ACC112 (cell line): Measurements from ENCODE around the gene DOC2A.

Source experiments
- H2AFZ ChIP-seq: fragments of 200-600 bp; sonication (generic); one replicate; pipeline ENCODE4 v1.6.0; 2017; ENCODE audit warnings: antibody characterized with exemption, low read length; ENCODE audit not compliant: unreplicated experiment
- H3K27ac ChIP-seq: fragments of 200-600 bp; sonication (generic); 2 replicates; pipeline ENCODE4 v1.5.1; 2014; ENCODE audit warnings: low read depth, mild to moderate bottlenecking, antibody characterized with exemption, low read length, moderate library complexity
- H3K27me3 ChIP-seq: fragments of 200-600 bp; sonication (generic); 2 replicates; pipeline ENCODE4 v1.6.1; 2014; ENCODE audit warnings: mild to moderate bottlenecking, antibody characterized with exemption, low read length, moderate library complexity, mixed read lengths; ENCODE audit not compliant: insufficient read depth
- H3K36me3 ChIP-seq: fragments of 200-600 bp; sonication (generic); 2 replicates; pipeline ENCODE4 v1.6.1; 2016; ENCODE audit warnings: mild to moderate bottlenecking, antibody characterized with exemption, low read length, moderate library complexity, mixed read lengths; ENCODE audit not compliant: insufficient read depth
- H3K4me1 ChIP-seq: fragments of 200-600 bp; sonication (generic); one replicate; pipeline ENCODE4 v1.6.1; 2016; ENCODE audit warnings: low read length, mixed read lengths; ENCODE audit not compliant: insufficient read depth, unreplicated experiment, control insufficient read depth
- H3K4me3 ChIP-seq: fragments of 200-600 bp; sonication (generic); 2 replicates; pipeline ENCODE4 v1.5.1; 2014; ENCODE audit warnings: mild to moderate bottlenecking, low read depth, low read length
- H3K79me2 ChIP-seq: fragments of 200-600 bp; sonication (generic); one replicate; pipeline ENCODE4 v1.6.0; 2016; ENCODE audit warnings: low read length; ENCODE audit not compliant: control insufficient read depth, unreplicated experiment, insufficient read depth

DOC2A gene

DNA sequence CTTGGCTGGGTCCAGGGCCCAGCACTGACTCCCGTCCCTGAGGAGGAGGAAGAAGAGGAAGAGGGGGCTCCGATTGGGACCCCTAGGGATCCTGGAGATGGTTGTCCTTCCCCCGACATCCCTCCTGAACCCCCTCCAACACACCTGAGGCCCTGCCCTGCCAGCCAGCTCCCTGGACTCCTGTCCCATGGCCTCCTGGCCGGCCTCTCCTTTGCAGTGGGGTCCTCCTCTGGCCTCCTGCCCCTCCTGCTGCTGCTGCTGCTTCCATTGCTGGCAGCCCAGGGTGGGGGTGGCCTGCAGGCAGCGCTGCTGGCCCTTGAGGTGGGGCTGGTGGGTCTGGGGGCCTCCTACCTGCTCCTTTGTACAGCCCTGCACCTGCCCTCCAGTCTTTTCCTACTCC is 23.9 kb downstream of the DOC2A start:
- Histone ChIP-seq H3K4me3 (no peak overlapping the region), H3K79me2 (no peaks in the 10 kb centered on the region), H3K27ac (no peak overlapping the region), H2AFZ (no peak overlapping the region), H3K36me3 (peaks cover 22% of the 10 kb centered on the region), H3K4me1 (no peaks in the 10 kb centered on the region), H3K27me3 (no peaks in the 10 kb centered on the region)

- H3K4me3 ChIP-seq, result no peak overlapping the region
- H3K4me1 ChIP-seq, result no peaks in the 10 kb centered on the region
- H3K36me3 ChIP-seq, result peaks cover 28% of the 10 kb centered on the region
- no peaks in the 10 kb centered on the region for H3K79me2 ChIP-seq
- H3K27me3 ChIP-seq, result no peaks in the 10 kb centered on the region
- no peak overlapping the region for H3K27ac ChIP-seq
- no peak overlapping the region for H2AFZ ChIP-seq
Measured at GRCh38 chr16:29986231-29986630, 24.6 kb downstream of the DOC2A start.

GRCh38 chr16:29985271-29985811 is 25.5 kb downstream of the DOC2A start:
- Histone ChIP-seq H3K27ac (no peak overlapping the region), H3K36me3 (peaks cover 34% of the 10 kb centered on the region), H3K4me1 (no peaks in the 10 kb centered on the region), H3K79me2 (no peaks in the 10 kb centered on the region), H3K4me3 (no peak overlapping the region), H3K27me3 (no peaks in the 10 kb centered on the region), H2AFZ (no peak overlapping the region)

GRCh38 chr16:29984764-29985147 is 26.1 kb downstream of the DOC2A start:
- H2AFZ ChIP-seq, result no peak overlapping the region
- H3K4me1 ChIP-seq, result no peaks in the 10 kb centered on the region
- no peaks in the 10 kb centered on the region for H3K27me3 ChIP-seq
- H3K79me2 ChIP-seq, result no peaks in the 10 kb centered on the region
- H3K4me3 ChIP-seq, result no peak overlapping the region
- H3K27ac ChIP-seq, result no peak overlapping the region
- peaks cover 40% of the 10 kb centered on the region for H3K36me3 ChIP-seq

DNA sequence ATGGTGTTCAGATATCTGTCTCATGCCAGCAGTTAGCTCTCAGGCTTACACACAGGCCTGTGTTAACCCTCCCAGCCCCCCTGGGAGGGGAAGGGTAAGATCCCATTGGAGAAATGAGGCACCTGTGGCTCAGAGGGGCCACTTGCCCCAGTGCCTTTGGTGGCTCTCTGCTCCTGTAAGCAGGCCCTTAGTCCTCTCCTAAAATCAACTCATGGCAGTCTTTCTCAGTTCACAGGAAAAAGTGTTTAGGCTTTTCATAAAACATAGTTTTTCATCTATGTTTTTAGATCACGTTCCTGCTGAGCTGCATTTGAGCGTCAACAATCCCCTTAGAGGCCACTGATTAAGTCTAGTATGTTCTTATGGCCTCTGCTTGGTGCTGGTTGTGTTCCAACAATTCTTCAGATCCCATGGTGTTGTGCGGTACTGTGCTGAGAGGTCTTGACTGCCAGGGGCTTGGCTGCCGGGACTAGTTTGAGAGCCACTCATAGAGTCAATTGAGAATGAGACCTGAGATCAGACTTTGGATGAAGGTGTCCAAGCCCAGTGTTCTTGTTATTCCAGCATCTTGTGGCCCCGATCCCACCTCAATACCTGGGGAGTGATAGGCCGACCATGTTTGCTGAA is 26.6 kb downstream of the DOC2A start:
- Histone ChIP-seq H3K4me3 (no peak overlapping the region), H3K27ac (no peak overlapping the region), H3K27me3 (no peaks in the 10 kb centered on the region), H3K79me2 (peaks cover 5% of the 10 kb centered on the region), H3K4me1 (no peaks in the 10 kb centered on the region), H3K36me3 (peaks cover 45% of the 10 kb centered on the region), H2AFZ (no peak overlapping the region)

GRCh38 chr16:29983420-29984136 is 27.2 kb downstream of the DOC2A start:
- H3K27ac ChIP-seq, result no peak overlapping the region
- peaks cover 47% of the 10 kb centered on the region for H3K36me3 ChIP-seq
- H3K4me1 ChIP-seq, result no peaks in the 10 kb centered on the region
- H2AFZ ChIP-seq, result no peak overlapping the region
- H3K4me3 ChIP-seq, result no peak overlapping the region
- H3K27me3 ChIP-seq, result no peaks in the 10 kb centered on the region
- H3K79me2 ChIP-seq, result peaks cover 11% of the 10 kb centered on the region

DNA sequence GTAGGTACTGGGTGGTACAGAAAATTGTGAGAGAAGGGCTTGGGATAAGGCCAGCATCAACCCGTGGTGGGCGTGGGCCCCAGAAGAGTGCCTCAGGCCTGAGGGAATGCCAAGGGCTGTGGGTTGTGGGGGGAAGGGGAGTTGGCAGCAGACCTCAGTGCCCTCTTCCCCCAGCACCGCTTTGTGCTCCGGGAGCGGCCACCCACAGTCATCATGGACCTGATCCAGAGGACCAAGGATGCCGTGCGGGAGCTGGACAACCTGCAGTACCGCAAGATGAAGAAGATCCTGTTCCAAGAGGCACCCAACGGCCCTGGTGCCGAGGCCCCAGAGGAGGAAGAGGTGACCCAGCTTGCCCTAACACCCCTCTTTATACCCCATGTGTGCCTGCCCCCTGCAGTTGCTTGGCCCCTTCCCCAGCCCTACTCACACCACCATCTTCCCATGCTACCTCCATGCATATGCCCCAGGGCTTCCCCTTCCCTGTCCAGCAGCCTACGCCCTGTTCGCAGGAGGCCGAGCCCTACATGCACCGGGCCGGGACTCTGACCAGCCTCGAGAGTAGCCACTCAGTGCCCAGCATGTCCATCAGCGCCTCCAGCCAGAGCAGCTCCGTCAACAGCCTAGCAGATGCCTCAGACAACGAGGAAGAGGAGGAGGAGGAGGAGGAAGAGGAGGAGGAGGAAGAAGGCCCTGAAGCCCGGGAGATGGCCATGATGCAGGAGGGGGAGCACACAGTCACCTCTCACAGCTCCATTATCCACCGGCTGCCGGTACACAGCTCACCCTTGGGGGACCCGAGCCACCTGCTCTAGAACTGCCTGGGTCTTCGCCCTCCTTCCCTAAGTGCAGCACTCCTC is 28.0 kb downstream of the DOC2A start:
- no peaks in the 10 kb centered on the region for H3K27me3 ChIP-seq
- no peak overlapping the region for H3K4me3 ChIP-seq
- peaks cover 47% of the 10 kb centered on the region for H3K36me3 ChIP-seq

GRCh38 chr16:29978564-29979270 is 32.1 kb downstream of the DOC2A start:
- Histone ChIP-seq H3K4me3 (no peak overlapping the region), H3K79me2 (peaks cover 58% of the 10 kb centered on the region), H3K27ac (no peak overlapping the region), H3K4me1 (peaks cover 23% of the 10 kb centered on the region), H2AFZ (no peak overlapping the region), H3K36me3 (peaks cover 38% of the 10 kb centered on the region), H3K27me3 (no peaks in the 10 kb centered on the region)

More for the DNA sequence above, 28.0 kb downstream of the DOC2A start:
- no peaks in the 10 kb centered on the region for H3K4me1 ChIP-seq
- peaks cover 18% of the 10 kb centered on the region for H3K79me2 ChIP-seq
- no peak overlapping the region for H3K27ac ChIP-seq
- no peak overlapping the region for H2AFZ ChIP-seq

DNA sequence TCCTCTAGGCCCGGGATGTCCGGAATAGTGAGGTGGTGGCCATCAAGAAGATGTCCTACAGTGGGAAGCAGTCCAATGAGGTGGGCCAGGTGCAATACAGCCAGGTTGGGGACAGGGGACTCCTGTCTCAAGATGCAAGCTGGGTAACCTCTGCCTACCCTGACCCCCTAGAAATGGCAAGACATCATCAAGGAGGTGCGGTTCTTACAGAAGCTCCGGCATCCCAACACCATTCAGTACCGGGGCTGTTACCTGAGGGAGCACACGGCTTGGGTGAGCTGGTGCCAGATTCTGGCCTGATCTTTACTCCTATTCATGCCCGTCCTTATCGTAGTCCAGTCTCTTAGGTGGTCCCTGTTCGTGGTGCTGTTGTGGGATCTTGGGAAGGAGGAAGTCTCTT is 32.7 kb downstream of the DOC2A start:
- Histone ChIP-seq H3K27ac (no peak overlapping the region), H3K4me3 (no peak overlapping the region), H3K27me3 (no peaks in the 10 kb centered on the region), H3K79me2 (peaks cover 58% of the 10 kb centered on the region), H3K4me1 (peaks cover 23% of the 10 kb centered on the region), H3K36me3 (peaks cover 34% of the 10 kb centered on the region), H2AFZ (no peak overlapping the region)
